ENCODE results near the gene ZNF764.
A peak's percentile ranks its signal among the peaks of the same experiment; 100 is the strongest.

DNA sequence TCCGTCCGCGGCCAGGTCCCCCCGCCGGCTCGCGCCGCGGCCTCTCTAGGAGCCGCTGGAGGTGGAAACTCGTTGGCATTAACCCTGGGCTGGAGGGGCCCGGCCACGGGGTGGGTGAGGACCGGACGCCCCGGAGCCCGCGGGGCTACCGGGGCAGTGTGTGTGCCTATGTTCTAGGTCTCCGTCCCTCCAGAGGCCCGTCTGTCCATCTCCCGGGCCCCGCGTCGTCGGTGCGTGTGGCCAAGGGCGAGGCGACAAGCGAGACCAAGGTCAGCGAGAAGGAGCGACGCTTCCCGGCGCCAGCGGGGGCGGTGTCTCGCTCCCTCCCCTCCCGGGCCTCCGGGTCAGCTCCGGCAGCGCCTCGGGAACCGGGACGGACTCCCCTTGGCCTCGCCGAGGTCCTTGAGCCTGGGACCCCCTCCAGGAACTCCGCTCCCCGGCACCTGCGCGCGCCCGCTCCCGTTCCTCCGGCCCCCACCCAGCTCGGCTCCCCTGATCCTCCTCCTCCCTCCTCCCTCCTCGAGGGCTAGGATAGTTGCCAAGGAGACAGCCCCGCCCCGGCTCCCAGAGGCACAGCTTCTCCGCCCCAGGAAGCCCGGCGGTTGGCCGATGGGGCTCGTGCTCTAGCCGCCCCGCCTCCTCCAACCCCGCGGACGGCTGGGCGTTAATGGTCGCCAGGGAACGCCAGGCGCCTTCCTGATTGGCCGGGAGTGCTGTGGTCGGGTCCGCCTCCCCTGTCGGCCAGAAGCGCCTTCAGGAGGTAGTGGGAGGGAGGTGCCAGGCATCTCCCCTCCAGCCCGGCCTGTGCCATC is 31.1 kb downstream of the ZNF764 start:
- TF ChIP-seq, protein P1, sequence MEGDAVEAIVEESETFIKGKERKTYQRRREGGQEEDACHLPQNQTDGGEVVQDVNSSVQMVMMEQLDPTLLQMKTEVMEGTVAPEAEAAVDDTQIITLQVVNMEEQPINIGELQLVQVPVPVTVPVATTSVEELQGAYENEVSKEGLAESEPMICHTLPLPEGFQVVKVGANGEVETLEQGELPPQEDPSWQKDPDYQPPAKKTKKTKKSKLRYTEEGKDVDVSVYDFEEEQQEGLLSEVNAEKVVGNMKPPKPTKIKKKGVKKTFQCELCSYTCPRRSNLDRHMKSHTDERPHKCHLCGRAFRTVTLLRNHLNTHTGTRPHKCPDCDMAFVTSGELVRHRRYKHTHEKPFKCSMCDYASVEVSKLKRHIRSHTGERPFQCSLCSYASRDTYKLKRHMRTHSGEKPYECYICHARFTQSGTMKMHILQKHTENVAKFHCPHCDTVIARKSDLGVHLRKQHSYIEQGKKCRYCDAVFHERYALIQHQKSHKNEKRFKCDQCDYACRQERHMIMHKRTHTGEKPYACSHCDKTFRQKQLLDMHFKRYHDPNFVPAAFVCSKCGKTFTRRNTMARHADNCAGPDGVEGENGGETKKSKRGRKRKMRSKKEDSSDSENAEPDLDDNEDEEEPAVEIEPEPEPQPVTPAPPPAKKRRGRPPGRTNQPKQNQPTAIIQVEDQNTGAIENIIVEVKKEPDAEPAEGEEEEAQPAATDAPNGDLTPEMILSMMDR (IDR thresholded peaks at IDR 0.05; ENCODE audit: low read length) = peak; percentile 17; the same call in 1 of the 2 replicates
- TF ChIP-seq EZH2 (IDR thresholded peaks at IDR 0.05; ENCODE audit: borderline replicate concordance, low read length) = no peak

Data from OCI-LY1 (cell line).